22Rv1 (cell line): ENCODE data around the gene NDUFAF7.

ENCODE experiments used
- H3K27ac ChIP-seq: fragments of 450-650 bp; 2 replicates; pipeline ENCODE4 v1.5.1; 2017
- CTCF ChIP-seq: fragments of 450-650 bp; IDR thresholded peaks from 2 replicates; pipeline ENCODE4 v1.5.1; 2017; ENCODE audit warnings: mild to moderate bottlenecking
- ZFX ChIP-seq: fragments of 450-650 bp; IDR thresholded peaks from 2 replicates; pipeline ENCODE4 v1.6.1; 2017; ENCODE audit warnings: antibody characterized with exemption, borderline replicate concordance

Gene NDUFAF7

GRCh38 chr2:37226863-37227262 lies 4.6 kb upstream of the NDUFAF7 start:
- no peak overlapping the region for H3K27ac ChIP-seq

DNA sequence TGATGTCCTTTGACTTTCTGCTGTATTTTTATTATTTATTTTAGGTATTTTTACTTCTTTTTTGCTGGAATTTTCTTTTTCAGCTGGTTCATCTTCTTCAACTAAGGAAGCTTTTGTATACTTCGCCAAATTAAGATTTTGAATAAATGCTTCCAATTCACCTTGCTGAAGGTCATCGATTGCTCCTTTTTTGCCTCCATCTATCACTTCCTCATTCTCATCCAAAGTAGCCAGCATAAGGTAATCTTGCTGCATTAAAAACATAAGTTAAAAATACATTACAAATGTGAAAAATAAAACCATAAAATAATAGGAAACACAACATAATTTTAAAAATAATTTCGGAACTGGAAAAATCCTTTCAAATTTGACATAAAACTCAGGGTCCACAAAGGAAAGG lies 2.7 kb upstream of the NDUFAF7 start:
- H3K27ac ChIP-seq, result no peak overlapping the region
- TF ChIP-seq CTCF (no peak), ZFX (no peak)

More at GRCh38 chr2:37226863-37227262, 4.6 kb upstream of the NDUFAF7 start:
- no peak for TF ChIP-seq CTCF
- TF ChIP-seq ZFX, result no peak

- TF ChIP-seq ZFX (no peak), CTCF (no peak)
- peak overlapping the region; percentile 85 for H3K27ac ChIP-seq
Observed at GRCh38 chr2:37230581-37230980, 877 bp upstream of the NDUFAF7 start.

- peak overlapping the region; percentile 85 for H3K27ac ChIP-seq
- TF ChIP-seq CTCF (no peak), ZFX (no peak)
Observed at GRCh38 chr2:37232131-37232933, 874 bp downstream of the NDUFAF7 start.

DNA sequence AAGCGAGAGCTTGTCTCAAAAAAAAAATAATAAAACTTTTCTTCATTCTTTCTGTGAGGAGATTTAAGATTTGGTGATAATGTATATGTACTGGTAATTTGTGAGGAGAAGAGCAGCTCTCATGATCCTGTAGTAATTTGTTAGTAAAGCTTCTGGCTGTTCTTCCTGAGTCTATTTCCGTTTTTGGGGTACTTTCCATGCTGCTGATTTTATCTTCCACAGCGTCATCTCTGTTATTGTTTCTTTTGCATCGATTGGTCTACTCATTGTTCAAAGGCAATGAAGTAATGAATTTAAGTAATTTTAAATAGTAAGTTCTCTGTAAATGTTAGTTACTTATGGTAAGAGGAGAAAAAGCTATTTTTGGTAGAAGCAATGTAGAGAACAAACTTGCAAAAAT lies 12.0 kb downstream of the NDUFAF7 start:
- TF ChIP-seq ZFX (no peak), CTCF (no peak)
- H3K27ac ChIP-seq, result no peak overlapping the region

GRCh38 chr2:37244017-37244416 lies 12.6 kb downstream of the NDUFAF7 start:
- TF ChIP-seq ZFX (no peak), CTCF (no peak)
- no peak overlapping the region for H3K27ac ChIP-seq

DNA sequence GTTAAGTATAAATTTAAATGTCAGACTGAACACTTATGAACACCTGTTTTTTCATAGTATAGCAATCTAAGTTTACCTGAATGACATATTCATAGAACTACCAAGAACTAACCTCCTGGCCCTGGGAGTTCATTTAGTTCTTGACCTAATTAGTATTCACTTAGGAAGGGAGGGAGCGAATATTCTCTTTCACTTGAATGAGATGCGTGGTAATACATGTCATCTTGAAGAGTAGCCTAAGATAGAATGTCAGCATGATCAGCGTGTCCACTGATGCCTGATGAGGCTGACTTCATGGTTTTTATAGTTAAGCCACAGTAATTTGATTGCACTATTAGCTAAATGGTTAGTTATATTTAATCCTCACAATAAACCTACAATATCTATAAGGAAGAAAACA lies 13.3 kb downstream of the NDUFAF7 start:
- no peak overlapping the region for H3K27ac ChIP-seq
- TF ChIP-seq ZFX, result no peak
- TF ChIP-seq CTCF, result no peak
